GM19328 (cell line): ENCODE data around the gene SLC8B1.

ENCODE experiments used
- ATAC-seq: cut with Tn5 transposase; IDR thresholded peaks from one replicate; pipeline ENCODE4 v1.9.1; 2021; ENCODE audit warnings: mild to moderate bottlenecking, moderate library complexity; ENCODE audit not compliant: unreplicated experiment

Gene SLC8B1

DNA sequence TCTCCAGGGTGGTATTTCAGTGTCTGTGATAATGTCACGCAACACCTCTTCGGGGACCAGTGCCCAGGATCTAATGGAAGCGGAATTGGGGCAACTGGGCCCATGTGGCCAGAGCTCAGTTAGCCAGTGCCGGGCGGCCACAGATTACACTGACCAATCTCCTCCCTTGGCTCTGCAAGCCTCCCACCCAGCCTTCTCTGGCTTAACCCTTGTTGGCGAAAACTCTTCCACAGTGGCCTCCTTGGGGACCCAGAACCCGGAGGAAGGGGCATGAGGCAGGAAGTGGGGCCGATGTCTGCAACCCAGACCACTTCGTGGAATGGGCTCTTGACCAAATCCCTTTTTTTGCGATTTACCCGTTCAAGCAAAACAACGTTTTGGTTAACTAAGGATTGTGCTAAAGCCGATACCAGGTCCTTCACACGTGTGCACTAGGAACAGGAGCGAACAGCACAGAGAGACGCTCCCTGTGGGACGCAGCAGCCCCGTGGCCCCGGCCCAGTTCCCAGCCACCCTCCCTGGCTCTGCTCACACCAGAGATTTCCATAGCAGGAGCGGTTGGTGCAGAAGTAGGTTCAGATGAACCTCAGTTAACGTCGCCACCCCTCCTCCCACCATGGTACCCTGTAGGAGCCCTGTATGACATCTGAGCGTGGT is 38.2 kb downstream of the SLC8B1 start:
- no peak for ATAC-seq

DNA sequence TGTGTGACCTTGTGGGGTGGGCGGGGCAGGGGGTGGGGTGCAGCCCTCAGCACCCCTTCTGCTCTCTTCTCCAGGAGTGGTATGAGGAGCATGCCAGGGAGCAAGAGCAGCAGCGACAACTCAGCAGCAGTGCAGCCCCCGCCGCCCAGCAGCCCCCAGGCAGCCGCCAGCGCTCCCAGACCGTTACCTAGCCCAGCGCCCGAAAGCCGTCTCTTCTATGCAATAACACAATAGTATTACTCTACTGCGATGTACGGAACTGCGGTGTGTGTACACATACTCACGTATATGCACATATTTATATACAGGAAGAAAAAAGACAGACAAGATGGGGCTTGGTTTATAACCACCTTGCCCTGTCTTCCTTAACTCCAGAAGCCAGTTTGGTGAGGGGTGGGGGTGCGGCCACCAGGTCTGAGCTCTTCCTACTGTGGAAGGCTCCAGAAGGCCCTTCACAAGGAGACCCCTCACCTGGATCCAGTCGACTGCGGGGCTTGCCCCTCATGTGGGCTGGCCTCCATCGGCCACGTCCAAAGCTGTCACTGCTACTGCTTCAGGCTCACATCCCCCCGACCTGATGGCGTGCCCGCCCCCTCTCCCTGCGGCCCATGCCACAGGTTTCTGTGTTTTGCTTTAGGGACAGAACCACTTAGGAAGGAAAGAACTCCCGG is 38.9 kb downstream of the SLC8B1 start:
- no peak for ATAC-seq

DNA sequence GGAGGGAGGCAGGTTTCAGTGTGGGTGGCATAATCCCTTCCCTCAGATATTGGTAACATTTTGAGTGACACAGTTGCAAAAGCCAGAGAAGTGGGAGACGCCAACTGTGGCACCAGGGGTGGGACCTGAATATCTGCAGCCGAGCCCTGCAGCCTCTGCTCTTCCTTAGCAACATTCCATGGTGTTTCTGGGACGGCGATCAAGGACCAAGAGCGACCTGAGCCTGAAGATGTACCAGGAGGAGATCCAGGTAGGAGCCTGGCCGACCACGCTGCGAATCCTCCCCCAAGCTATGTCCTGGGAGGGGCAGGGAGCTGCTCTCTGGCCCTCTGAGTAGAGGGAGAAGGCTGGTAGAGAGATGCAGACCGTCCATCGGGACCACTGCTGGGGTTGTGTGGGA is 41.8 kb downstream of the SLC8B1 start:
- ATAC-seq = no peak

DNA sequence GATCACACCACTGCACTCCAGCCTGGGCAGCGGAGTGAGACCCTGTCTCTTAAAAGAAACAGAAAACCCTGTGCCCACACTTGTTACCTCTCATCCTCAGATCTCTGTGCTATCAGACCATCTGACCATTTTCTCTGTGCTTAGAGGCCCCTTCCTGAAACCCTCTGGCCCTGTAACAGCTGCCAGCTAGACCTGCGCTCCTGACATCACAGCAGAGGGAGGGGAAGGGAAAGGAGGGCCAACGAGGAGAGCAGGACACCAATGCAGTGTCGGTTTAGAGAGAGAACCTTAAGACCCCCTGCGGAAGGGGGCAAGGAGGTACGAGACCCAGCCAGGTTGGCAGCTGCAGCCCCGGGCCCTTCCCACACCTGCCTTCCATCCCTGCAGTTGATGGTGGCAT is 42.4 kb downstream of the SLC8B1 start:
- no peak for ATAC-seq

DNA sequence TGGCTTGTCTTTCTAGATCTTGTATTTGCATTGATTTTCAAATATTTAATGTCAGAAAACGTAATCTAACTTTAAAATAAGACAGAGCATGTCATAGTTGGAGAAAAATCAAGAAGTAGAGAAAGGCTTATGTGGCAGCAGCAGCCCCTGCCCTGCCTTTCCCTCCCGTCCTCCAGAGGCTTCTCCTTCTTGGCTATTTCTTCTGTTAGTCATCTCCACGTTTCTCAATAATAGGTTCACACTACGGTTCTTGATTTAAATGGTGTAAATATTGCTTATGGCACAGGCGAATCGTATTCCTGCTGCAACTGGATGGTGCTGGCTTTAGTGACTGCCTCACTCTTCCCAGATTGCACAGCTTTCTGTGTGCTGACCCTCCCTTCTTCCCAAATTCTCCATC is 42.8 kb downstream of the SLC8B1 start:
- no peak for ATAC-seq

DNA sequence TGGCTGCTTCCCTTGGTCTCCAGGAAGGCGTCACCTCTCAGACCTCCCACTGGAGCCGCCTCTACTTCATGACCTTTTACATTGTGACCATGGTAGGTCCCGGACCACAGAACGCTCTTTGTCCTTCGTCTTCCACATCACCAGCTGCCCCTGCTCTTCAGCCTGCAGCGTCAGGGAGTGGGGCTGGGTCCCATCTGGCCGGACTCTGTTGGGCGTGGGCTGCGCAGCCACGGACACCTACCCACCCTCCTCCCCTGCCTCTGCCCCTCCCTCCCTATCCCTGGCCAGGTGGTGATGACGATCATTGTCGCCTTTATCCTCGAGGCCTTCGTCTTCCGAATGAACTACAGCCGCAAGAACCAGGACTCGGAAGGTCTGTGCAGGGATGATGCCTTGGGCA is 43.3 kb downstream of the SLC8B1 start:
- no peak for ATAC-seq

DNA sequence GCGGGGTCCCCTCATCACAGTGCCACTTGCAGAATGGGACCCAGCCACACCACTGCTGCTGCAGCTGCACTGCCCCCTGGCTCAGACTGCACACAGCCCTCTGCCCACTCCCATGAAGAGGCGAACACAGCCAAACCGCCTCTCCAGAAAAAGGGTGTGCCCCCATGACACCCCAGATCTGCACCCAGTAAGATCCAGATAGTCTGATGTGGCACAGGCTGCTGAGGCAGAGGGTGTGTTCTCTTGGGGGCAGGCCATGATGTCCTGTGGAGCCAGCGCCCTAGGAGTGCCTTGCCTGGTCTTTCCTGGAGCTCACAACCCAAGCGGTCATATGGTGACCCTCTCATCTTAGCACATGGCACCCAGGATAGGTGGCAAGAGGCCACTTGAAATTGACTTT is 44.4 kb downstream of the SLC8B1 start:
- no peak for ATAC-seq

DNA sequence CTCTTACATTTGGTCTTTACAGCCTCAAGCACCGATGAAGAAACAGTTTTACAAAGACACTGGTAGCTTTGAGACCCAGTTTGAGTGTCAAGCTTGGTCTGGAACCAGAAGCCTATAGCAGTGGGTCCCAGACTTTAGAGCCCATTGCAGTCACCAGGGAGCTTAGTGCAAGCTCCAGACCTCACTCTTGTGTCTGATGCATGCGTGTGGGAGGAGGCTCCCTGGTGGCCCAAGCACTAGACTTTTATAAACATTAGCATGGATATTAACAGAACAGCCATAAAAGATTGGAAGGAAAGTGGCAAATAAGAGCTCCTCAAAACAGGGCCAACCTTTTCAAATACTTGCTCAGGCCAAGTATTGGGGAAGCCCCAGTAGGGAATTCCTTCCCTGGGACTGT is 45.5 kb downstream of the SLC8B1 start:
- ATAC-seq = no peak

DNA sequence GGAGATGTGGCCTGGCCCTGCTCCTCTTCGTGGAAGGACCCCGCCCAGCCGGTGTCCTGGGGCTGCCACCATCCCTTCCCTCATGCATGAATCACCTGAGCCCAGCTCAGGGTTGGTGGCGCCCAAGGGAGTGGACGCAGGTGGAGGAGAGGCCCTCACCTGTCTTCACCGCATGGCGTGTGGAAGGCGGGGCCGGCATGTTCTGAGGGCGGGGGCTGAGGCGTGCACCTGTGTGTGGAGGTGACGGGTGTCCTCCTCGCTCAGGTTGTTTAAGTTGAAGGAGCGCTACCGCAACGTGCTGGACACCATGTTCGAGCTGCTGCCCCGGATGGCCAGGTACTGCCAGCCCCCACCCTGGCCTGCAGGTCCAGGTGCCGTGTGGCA is 47.0 kb downstream of the SLC8B1 start:
- no peak for ATAC-seq

DNA sequence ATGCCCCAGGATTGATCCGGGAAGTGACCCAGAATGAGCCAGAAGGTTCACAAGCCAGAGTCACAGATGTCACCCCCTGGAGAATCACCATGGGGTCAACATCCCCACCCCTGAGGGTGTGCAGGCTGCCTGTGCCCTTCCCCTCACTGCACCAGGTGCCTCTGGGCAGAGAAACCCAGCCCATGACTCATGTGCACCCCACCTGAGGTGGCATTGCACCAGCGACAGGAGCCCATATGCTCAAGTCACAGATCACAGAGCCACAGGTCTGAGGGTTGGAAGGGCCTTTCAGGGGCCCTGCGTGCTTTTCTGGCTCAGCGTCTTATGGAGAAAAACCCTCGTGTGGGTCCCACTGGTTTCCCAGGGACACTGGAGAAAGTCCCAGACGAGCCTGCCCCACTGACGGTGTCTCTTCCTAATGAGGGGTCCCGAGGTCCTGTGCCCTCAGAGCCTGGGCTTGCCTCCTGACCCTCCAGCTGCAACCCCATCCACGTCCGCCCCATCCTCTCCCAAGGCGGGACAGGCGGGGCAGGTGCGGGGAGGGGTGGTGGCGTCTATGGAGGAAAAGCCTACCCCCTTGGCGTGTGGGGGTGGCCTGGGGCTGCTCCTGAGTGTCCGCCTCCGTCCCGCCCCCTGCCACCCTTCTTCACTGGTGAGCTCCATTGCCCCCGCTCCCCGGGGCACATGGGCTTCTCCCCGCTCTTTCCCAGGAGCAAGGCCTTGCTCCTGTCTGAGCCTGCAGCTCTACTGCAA is 47.6 kb downstream of the SLC8B1 start:
- no peak for ATAC-seq

DNA sequence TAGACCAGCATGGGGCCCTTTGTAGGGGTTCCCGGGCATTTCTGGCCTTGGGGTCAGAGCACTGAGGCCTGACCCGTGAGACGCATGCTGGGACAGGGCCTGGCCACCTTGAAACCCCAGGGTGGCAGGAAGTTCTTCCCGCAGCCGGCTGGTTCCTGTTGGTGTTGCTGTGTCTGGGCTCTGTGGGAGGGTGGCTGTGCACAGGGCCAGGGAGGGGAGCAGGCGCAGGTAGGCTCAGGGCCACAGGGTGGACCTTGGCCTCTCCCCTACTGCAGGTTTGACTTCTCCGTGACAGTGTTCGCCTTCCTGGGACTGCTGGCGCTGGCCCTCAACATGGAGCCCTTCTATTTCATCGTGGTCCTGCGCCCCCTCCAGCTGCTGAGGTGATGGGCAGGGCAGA is 48.2 kb downstream of the SLC8B1 start:
- no peak for ATAC-seq

DNA sequence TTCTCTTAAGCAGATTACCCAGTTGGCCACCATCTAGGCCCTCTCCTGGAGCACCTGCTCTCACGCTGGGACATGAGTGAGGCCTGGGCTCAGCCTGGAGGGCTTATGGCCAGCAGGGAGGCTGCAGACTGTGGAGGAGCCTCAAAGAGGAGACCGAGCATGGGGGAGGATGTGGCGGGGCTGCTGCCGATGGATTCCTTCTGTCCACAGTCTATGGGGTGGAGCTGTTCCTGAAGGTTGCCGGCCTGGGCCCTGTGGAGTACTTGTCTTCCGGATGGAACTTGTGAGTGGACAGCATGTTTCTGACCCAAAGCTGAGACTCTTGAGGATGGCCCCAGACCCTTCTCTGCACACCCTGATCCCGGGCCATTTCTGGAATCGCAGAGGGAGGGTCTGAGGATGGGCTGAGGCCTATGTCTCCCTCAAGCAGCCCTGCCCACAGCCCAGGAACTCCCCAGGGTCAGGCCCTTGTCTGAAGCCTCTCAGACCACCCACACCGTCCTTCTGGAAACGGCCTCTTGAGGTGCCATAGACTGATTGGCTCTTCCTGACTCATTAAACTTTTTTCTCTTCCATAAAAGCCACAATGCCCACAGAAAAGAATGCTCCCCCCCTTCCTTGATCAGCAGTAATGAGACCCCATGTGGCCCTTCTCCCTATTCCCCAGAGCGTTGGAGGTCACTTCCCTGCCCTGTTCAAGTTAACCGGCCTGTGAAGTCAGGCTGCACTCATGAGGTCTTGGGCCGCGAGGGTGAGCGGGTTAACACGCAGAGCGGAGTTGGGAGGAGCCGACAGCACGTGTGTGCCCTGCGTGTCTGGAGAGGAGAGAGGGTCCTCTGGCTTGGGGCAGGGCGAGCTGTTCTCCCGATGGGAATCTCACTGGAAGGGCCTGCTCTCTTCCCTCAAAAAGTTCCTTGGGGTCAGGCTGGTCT is 49.0 kb downstream of the SLC8B1 start:
- ATAC-seq = no peak

DNA sequence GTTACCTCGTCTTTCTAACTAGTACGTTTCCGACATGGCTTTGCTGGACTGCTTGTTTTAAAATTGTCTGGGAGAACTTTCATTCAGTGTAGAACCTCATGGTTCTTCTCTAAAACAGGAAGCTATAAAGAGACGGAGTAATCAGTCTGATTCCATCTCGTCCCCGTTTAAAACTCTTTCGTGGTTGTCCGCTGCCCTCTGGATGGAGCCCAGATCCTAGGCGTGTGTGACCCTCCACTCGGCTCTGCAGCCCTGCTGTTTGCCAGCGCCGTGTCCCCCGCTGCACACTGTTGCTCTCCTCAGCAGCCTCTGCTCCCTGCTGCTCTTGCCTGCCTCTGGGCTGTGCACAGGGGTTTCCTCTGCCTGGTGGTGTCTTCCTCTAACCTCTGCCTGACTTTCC is 50.2 kb downstream of the SLC8B1 start:
- no peak for ATAC-seq

DNA sequence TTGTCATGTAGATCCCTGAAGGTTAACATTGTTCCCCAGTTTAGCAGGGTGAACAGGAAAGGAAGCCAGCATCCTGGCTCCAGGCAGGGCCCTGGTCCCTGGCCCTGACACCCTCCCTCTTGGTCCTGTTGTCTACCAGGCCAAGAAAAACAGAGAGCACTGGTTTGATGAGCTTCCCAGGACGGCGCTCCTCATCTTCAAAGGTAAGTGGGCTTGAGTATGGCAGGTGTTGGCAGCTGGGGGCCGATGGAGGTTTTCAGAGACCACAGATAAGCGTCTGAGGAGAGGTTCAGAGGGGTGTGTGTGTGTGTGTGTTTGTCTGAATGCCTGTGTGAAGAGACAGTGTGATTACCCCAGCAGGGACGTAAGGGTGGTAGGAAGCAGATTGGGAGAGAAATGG is 56.3 kb downstream of the SLC8B1 start:
- no peak for ATAC-seq

DNA sequence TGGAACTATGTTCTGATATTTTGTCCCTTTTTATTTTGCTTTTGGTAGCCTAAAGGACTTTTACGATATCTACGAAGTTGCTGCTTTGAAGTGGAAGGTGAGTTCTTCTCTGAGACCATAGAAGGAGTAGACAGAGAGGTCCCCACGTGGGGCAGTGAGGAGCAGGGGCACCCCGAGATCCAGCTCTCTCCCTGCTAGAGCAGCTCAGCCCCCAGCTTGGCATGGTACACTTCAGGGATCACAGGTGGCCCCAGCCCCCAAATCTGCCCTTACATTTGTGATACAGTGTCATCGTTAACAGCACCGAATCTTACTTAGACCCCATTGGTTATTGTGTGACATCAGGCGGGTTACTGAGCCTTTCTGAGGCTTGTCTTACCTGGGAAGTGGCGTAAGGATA is 56.8 kb downstream of the SLC8B1 start:
- ATAC-seq = no peak

DNA sequence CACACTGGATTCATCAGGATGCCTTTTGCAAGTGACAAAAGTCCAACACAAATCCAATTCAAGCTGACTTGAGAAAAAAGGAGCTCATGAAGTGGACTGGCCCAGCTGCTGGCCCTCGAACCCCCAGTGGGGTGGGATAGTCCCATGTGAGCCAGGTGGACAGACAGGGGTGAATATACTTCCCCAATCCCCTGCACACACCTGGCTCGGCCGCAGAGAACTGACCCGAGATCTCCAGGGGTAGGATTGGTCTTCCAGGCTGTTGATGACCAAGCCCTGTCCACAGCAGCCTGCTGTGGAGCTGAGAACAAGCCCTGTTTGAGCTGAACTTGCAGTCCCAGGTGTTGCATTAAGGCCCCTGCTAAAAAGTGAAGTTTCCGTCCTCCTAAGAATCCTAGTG is 57.4 kb downstream of the SLC8B1 start:
- no peak for ATAC-seq

DNA sequence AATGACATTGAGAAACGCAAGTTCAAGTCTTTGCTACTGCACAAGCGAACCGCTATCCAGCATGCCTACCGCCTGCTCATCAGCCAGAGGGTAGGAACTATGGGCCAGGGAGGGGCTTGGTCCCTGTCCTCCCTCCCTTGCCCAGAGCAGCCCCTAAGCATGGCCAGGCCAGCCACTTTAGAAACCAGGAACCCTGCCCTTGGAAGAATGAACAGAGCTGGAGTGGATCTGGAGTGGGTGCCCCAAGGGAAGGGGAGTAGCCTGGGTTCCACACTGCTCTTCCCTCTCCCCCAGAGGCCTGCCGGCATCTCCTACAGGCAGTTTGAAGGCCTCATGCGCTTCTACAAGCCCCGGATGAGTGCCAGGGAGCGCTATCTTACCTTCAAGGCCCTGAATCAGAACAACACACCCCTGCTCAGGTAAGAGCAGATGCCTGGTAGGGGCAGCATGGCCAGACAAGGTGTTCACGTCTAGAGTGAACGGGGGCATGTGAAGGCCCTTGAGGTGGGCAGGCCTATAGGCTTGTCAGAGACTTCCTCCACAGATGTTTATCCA is 57.9 kb downstream of the SLC8B1 start:
- ATAC-seq = no peak

DNA sequence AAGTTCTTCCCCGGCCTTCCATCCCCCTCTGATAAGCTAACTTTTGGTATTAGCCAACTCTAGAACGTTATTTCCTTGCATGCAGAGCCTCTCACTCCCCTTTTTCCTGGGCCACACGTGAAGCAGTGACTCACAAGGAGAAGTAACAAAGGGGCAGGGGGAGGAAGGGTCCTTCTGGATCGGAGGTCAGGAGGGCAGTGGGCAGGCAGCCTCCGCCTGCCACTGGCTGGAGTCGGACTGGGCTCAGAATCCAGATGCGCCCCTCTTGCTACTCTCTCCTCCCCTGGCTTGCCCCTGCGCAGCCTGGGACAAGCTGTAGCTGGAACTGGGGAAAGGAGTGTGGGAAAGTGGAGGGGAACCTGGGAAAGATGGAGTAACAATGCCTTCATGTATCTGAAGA is 58.6 kb downstream of the SLC8B1 start:
- ATAC-seq = no peak

DNA sequence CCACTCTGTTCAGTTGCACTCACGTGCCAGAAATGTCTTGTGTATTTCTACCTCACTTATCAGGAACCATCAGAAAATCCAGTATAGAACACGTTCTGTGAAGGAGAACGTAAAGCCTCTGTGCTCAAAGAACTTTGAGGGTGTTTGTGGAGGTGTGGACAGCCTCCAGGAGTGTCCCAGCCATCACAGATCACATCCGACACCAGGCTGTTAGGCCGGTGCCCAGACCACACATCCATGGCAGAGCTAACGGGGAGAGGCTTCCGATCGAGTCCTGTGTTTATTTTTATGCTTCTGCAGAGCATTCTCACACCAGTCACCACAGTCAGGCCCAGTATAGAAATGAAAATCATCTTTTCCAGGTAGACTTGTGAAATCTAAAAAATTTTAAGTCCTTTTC is 60.1 kb downstream of the SLC8B1 start:
- ATAC-seq = no peak

DNA sequence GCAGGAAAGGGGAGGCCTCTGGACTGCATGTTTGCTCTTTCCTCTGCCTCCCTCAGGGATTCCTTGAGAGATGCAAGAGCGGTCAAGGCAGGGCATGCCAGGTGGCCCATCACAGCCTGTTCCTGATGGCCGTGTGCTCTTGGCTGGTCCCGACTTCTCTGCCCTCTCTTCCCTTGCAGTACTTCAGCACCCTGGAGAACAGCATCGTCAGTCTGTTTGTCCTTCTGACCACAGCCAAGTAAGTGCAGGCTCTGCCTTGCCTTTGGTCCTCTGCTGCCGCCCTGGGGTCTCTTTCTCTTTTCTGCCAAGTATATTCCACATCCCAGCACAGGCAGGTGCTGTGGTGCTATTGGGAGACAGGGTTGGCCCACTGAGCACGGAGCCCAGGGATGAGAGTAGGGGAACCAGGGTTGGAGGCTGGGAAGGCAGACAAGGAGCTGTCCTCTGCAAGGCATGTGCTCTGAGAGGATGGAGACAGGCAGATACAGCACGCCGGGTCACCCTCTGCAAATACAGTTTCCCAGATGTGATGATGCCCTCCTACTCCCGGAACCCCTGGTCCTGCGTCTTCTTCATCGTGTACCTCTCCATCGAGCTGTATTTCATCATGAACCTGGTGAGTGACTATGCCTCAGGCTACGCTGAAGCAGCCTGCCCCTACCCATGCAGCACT is 61.7 kb downstream of the SLC8B1 start:
- no peak for ATAC-seq
